ENCODE data around the gene SOX10.

The SOX10 gene

GRCh38 chr22:38029370-38029769 is 45.0 kb upstream of the SOX10 start:
- no peak overlapping the region for H3K9ac ChIP-seq (ENCODE audit: low read length)
- H3K79me2 ChIP-seq (ENCODE audit: low read length): no peaks in the 10 kb centered on the region
- no peak overlapping the region for H3K27ac ChIP-seq (ENCODE audit: low read length)
- no peak overlapping the region for H3K4me3 ChIP-seq (ENCODE audit: low read length)
- no peak overlapping the region for H3K4me2 ChIP-seq (ENCODE audit: low read length)
- no peaks in the 10 kb centered on the region for H3K9me3 ChIP-seq (ENCODE audit: insufficient read depth, low read length)
- H3K4me1 ChIP-seq (ENCODE audit: low read length): peaks cover 6% of the 10 kb centered on the region
- H2AFZ ChIP-seq (ENCODE audit: low read depth, low read length): no peak overlapping the region
- TF ChIP-seq EZH2phosphoT487 (IDR thresholded peaks at IDR 0.05; ENCODE audit: low read depth) (no peak), CTCF (IDR thresholded peaks at IDR 0.05; ENCODE audit: low read depth, low read length) (no peak)
- no peaks in the 10 kb centered on the region for H4K20me1 ChIP-seq (ENCODE audit: insufficient read depth, low read length)
- H3K36me3 ChIP-seq (replicated peaks; ENCODE audit: low read depth, low read length): no peaks in the 10 kb centered on the region
- H3K27me3 ChIP-seq (ENCODE audit: low read depth, low read length): peaks cover 42% of the 10 kb centered on the region

- Histone ChIP-seq H4K20me1 (ENCODE audit: insufficient read depth, low read length) (no peaks in the 10 kb centered on the region), H3K9ac (ENCODE audit: low read length) (no peak overlapping the region)
Measured at GRCh38 chr22:38028344-38029130, 44.2 kb upstream of the SOX10 start.

GRCh38 chr22:38027487-38027886 is 43.1 kb upstream of the SOX10 start:
- no peak for TF ChIP-seq CTCF (IDR thresholded peaks at IDR 0.05; ENCODE audit: low read depth, low read length)
- H3K4me2 ChIP-seq (ENCODE audit: low read length): no peak overlapping the region

More at GRCh38 chr22:38028344-38029130, 44.2 kb upstream of the SOX10 start:
- Histone ChIP-seq H3K4me3 (ENCODE audit: low read length) (no peak overlapping the region), H3K4me1 (ENCODE audit: low read length) (no peaks in the 10 kb centered on the region), H2AFZ (ENCODE audit: low read depth, low read length) (no peak overlapping the region), H3K4me2 (ENCODE audit: low read length) (no peak overlapping the region), H3K36me3 (replicated peaks; ENCODE audit: low read depth, low read length) (no peaks in the 10 kb centered on the region), H3K79me2 (ENCODE audit: low read length) (no peaks in the 10 kb centered on the region), H3K9me3 (ENCODE audit: insufficient read depth, low read length) (no peaks in the 10 kb centered on the region), H3K27ac (ENCODE audit: low read length) (no peak overlapping the region), H3K27me3 (ENCODE audit: low read depth, low read length) (peaks cover 43% of the 10 kb centered on the region)
- no peak for TF ChIP-seq EZH2phosphoT487 (IDR thresholded peaks at IDR 0.05; ENCODE audit: low read depth)
- TF ChIP-seq CTCF (IDR thresholded peaks at IDR 0.05; ENCODE audit: low read depth, low read length): no peak

GRCh38 chr22:38026130-38027111 is 42.1 kb upstream of the SOX10 start:
- Histone ChIP-seq H3K4me3 (ENCODE audit: low read length) (no peak overlapping the region), H3K9ac (ENCODE audit: low read length) (no peak overlapping the region), H2AFZ (ENCODE audit: low read depth, low read length) (no peak overlapping the region), H3K4me2 (ENCODE audit: low read length) (no peak overlapping the region), H3K79me2 (ENCODE audit: low read length) (no peaks in the 10 kb centered on the region), H3K27ac (ENCODE audit: low read length) (no peak overlapping the region), H3K36me3 (replicated peaks; ENCODE audit: low read depth, low read length) (no peaks in the 10 kb centered on the region), H3K9me3 (ENCODE audit: insufficient read depth, low read length) (no peaks in the 10 kb centered on the region), H3K27me3 (ENCODE audit: low read depth, low read length) (peaks cover 43% of the 10 kb centered on the region), H4K20me1 (ENCODE audit: insufficient read depth, low read length) (no peaks in the 10 kb centered on the region), H3K4me1 (ENCODE audit: low read length) (no peaks in the 10 kb centered on the region)
- TF ChIP-seq EZH2phosphoT487 (IDR thresholded peaks at IDR 0.05; ENCODE audit: low read depth) (no peak), CTCF (IDR thresholded peaks at IDR 0.05; ENCODE audit: low read depth, low read length) (no peak)

More at GRCh38 chr22:38027487-38027886, 43.1 kb upstream of the SOX10 start:
- Histone ChIP-seq H3K27ac (ENCODE audit: low read length) (no peak overlapping the region), H3K4me1 (ENCODE audit: low read length) (no peaks in the 10 kb centered on the region), H3K27me3 (ENCODE audit: low read depth, low read length) (peaks cover 43% of the 10 kb centered on the region), H3K79me2 (ENCODE audit: low read length) (no peaks in the 10 kb centered on the region), H3K9me3 (ENCODE audit: insufficient read depth, low read length) (no peaks in the 10 kb centered on the region), H3K9ac (ENCODE audit: low read length) (no peak overlapping the region), H4K20me1 (ENCODE audit: insufficient read depth, low read length) (no peaks in the 10 kb centered on the region), H3K4me3 (ENCODE audit: low read length) (no peak overlapping the region), H2AFZ (ENCODE audit: low read depth, low read length) (no peak overlapping the region), H3K36me3 (replicated peaks; ENCODE audit: low read depth, low read length) (no peaks in the 10 kb centered on the region)
